GM19099 (cell line): Measurements from ENCODE around the gene CRYBG3.

Experiments
- POLR2A ChIP-seq: IDR thresholded peaks from 3 replicates; pipeline ENCODE4 v1.6.1; 2011; ENCODE audit warnings: low read depth; ENCODE audit not compliant: insufficient read length; ENCODE audit errors: extremely low read depth

The CRYBG3 gene

GRCh38 chr3:97942801-97943546 lies 121.2 kb downstream of the CRYBG3 start:
- no peak for TF ChIP-seq POLR2A

GRCh38 chr3:97948351-97949109 lies 126.7 kb downstream of the CRYBG3 start:
- no peak for TF ChIP-seq POLR2A

GRCh38 chr3:97949110-97949485 lies 127.3 kb downstream of the CRYBG3 start:
- no peak for TF ChIP-seq POLR2A

- no peak for TF ChIP-seq POLR2A
These were observed 127.9 kb downstream of the CRYBG3 start for GRCh38 chr3:97949743-97950142.

GRCh38 chr3:97950360-97950759 lies 128.5 kb downstream of the CRYBG3 start:
- TF ChIP-seq POLR2A, result no peak

GRCh38 chr3:97952280-97952679 lies 130.5 kb downstream of the CRYBG3 start:
- no peak for TF ChIP-seq POLR2A

- TF ChIP-seq POLR2A, result no peak
These were observed 131.1 kb downstream of the CRYBG3 start for GRCh38 chr3:97952872-97953271.

GRCh38 chr3:97954228-97954827 lies 132.5 kb downstream of the CRYBG3 start:
- TF ChIP-seq POLR2A, result no peak

- no peak for TF ChIP-seq POLR2A
These were observed 134.2 kb downstream of the CRYBG3 start for GRCh38 chr3:97956051-97956450.

GRCh38 chr3:97957617-97958311 lies 136.0 kb downstream of the CRYBG3 start:
- TF ChIP-seq POLR2A, result no peak

- no peak for TF ChIP-seq POLR2A
These were observed 136.6 kb downstream of the CRYBG3 start for GRCh38 chr3:97958396-97958795.

GRCh38 chr3:97958796-97959195 lies 137.0 kb downstream of the CRYBG3 start:
- no peak for TF ChIP-seq POLR2A

GRCh38 chr3:97959872-97960271 lies 138.1 kb downstream of the CRYBG3 start:
- no peak for TF ChIP-seq POLR2A

- TF ChIP-seq POLR2A, result no peak
These were observed 138.7 kb downstream of the CRYBG3 start for GRCh38 chr3:97960551-97960950.
